Hepatic stellate cell (primary cell): ENCODE measurements around the gene STAT6.
A peak's percentile ranks its signal among the peaks of the same experiment; 100 is the strongest.
"Not testable (repeated sequence)": the region's sequence is repeated elsewhere in the genome, so short reads cannot be mapped to it uniquely, and the experiment has no call there.

Source experiments
- DNase-seq: peaks from one replicate; pipeline ENCODE4 v3.0.0; 2011; ENCODE audit warnings: low spot score

The STAT6 gene

DNA sequence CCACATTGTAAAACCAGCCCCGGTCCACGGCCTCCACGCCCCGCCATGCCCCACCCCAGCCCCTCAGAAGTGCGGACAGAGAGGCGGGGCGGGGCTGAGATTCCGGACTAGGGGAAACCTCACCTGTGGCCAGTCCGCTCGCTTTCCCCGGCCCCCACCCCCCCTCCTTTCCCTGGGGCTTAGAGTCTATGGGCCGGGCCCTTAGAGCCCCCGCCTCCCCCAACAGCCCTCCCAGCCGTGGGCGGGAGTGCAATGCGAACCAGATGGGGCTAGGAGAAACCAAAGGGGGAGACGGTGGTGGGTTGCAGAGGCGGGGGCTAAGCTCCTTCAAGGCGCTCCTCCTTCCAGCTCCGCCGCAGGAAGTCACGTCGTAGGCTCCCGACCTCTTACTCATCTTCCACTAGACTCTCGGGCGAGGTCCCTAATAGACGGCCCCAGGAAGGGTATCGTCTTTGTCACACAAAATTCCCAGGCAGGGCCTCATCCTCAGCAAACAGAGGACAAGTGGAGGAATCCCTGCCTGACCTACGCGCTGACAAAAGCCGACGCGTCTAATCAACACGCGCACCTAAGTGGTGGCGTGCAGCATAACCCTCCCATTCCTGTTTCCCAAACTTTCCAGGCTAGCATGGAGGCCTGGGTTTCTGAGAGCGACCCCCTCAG lies 23.3 kb downstream of the STAT6 start:
- DNase-seq, result peak; percentile 81

DNA sequence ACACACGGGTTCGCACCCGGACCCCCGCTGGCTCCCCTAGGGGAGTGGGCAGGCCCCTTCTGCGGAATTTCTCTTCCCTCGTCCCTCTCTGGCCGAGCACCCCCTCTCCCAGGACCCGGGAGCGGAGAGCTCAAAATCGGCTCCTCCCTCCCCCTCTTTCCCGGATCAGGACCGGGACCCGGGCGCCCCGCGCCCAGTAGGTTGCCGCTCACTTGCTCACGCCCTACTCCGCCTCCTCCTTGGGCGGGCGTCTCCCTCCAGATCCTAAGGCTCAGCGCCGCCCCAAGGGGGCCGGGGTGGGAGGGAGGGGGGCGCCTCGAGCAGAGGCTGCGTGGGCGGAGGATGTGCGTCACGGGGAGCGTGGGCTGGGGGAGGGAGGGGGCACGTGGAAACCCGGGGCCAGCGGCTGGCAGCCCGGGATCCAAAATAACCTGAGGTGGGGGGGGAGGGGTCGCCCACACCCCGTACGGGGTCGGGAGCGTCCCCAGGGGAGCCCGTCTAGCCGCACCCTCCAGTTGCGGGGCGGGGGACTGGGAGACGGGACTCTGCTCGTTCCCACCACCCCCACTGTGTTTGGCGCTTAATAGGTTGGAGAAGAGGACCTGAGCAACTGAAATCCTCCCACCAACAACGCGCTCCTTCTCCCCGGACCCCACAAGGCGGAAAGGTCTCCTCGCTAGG lies 24.0 kb downstream of the STAT6 start:
- peak; percentile 84 for DNase-seq

DNA sequence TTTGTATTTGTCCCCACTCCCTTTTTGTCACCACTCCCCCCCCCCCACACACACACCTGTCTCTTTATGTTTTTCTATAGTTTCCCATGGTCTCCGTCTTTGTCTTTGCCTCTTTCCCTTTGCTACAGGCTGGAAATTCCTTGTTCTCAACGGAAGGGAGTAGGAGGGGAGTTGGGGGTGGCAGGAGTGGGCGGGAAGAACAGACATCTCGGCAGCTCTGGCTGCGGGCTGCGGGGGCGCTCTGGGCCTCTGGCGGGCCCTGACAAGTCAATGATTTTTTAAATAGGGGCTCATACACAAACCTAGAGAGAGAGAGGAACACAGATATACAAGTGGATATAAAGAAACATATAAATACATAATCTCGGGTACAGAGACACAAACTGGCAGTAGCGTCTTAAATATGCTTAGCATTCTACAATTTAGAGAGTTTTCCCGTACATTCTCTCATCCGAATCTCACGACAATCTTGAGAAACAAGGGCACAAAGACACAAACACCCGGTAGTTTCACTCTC lies 24.6 kb downstream of the STAT6 start:
- peak; percentile 78 for DNase-seq

DNA sequence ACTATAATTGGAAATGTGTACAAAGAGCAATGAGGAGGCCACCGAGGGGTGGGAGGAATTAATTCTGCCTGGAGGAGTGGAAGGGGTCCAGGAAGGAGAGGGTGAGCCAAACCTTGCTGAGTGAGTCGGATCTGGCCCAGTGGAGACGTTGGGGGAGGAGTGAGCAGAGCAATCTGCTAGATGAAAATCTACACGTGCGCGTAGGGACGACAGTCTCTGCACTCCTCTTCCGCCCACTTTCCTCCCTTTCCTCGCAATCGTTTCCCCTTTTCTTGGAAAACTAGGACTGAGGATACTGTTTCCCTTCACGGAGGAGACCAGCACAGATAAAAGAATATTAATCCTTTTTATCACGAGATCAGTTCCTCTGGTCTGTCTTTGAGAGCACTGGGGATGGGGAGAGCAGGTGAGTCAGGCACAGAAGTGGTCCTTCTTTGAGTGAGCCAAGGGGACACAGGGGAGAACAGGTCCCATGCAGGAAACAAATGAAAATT lies 25.1 kb downstream of the STAT6 start:
- peak; percentile 19 for DNase-seq

DNA sequence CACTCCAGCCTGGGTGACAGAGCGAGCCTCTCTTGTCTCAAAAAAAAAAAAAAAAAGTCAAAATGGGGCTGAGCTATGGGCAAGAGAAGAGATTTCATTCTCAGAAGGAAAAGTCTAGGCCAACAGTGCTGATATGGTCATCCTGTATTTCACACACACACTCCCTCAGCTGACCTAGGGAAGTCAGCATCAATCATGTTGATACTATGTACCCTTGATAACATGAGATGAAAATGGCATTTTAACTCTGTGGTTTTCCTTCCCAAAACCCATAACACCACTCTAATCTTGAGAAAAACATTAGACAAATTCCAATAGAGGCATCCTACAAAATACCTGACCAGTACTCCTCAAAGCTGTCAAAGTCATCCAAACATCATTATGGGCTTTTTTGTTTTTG lies 30.3 kb downstream of the STAT6 start:
- no peak for DNase-seq

DNA sequence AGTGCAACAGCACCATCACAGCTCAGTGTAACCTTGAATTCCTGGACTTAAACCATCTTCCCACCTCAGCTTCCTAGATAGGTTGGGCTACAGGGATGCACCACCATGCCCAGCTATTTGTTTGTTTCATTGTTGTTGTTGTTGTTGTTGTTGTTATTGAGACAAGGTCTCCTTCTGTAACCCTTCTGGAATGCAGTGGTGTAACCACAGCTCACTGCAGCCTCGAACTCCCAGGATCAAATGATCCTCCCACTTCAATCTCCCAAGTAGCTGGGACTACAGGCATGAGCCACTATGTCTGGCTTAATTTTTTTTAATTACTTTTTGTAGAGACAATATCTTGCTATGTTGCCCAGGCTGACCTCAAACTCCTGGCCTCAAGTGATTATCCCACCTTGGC lies 31.3 kb downstream of the STAT6 start:
- no peak for DNase-seq

DNA sequence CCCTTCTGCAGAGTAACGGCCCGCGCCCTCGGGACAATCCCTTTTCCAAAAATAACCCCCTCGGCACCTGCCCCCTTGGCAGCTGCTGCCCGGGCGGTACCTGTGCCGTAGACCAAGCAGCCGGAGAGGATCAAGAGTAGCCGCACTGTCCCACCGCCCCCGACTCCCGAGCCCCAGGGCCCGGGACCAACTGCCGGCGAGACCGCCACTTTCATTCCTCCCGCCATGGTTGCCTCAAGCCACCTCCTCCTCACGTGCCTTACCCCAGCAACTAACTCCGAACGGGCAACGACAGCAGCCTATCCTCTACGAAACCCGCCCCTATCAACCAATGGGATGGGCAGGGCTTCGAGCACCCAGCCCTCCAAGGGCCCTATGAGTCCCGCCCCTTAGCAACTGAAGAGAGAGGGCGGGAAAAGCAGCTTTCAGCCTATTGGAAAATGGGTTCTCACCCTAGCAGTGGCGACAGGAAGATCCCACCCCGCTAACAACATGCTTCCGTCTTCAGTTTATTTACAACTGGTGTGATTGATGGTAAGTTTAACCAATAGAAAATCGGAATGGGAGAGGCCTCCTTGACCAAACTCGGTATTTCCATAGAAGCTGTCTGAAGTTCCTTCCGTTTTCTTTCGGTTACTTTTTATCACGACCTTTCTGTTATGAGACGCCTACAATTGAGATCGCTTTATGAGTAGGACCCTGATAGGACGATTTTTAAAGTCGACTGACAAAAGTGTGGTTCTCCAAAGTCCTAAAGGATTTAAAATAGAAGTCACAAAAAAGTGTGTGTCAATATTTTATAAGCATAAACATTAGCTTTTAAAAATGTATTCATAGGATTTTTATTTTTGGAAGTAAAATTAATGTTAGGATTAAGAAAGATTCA lies 32.4 kb downstream of the STAT6 start, which contains the start of gene NEMP1:
TSS of gene NEMP1 (minus strand) at position 273 of the 886 bp plus-strand sequence. CDS start at position 227, 46 bp downstream.
- peak; percentile 99 for DNase-seq

DNA sequence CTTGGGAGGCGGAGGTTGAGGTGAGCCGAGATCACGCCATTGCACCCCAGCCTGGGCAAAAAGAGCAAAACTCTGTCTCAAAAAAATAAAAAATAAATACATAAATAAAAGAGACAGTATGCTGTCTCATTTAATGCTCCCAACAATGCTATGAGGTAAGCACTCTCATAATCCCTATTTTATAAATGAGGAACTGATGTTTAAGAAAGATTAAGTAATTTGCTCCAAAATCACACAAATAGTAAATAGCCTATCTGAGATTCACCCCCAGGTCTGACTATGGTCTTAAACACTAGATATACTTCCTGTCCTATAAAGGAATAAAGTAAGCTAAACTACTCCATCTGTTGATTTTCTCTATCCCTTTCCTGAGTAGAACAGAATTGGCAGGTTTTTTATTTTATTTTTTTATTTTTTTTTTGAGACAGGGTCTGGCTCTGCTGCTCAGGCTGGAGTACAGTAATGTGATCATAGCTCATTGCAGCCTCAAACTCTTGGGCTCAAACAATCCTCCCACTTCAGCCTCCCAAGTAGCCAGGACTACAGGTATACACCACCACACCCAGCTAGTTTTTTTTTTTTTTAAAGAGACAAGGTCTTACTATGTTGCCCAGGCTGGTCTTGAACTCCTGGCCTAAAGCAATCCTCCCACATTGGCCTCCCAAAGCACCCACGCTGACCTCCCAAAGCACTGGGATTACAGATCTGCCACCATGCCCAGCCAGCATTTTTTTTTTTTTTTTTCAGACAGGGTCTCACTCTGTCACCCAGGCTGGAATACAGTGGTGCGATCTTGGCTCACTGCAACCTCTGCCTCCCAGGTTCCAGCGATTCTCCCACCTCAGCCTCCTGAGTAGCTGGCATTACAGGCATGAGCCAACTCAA lies 37.4 kb downstream of the STAT6 start:
- DNase-seq, result not testable (repeated sequence)

DNA sequence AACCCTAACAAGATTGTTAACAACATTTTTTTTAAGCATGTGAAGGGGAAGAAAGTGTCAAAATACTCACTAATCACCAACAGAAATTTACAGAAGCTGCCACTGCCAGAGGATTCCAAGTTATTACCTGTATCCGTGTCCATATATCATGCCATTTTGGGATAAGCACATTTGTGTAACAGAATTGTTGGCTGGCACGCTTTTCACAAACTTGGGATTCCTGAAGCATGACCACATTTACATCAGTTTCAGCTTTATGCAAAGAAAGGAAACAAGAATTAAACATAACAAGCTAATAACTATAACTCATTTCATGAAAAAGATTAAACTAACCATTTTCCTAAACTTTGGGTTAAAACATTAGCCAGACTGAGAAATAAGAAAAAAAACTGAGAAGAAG lies 38.5 kb downstream of the STAT6 start:
- DNase-seq, result no peak

DNA sequence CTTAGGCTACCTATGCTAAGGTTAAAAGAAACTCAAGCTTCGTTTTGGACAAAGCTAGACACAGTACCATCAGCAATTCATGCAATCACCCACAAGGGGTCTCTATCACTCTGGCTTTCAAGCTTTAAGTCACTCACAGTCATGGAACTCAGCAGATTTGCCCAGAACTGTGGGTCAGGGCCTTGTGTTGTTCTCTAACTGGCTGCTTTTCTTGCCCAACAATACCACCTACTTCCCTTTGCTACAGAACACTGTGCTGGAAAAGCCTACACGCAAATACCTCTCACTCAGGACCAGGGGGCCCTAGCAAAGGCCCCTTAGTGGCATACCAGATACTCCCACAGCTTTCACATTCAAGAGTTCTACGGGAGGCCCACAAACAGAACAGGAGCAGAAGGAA lies 41.6 kb downstream of the STAT6 start:
- DNase-seq, result peak; percentile 54

DNA sequence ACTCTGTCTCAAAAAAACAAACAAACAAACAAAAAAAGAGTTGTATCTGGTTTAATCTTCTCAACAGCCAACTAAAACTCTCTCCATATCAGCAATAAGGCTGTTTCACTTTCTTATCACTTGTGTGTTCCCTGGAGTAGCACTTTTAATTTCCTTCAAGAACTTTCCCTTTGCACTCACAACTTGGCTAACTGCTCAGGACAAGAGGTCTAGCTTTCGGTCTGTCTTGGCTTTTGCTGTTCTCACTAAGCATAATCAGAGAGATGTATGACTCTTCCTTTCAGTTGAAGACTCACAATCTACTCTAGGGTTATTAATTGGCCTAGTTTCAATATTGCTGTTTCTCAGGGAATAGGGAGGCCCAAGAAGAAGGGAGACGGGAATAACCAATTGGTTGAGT lies 44.9 kb downstream of the STAT6 start:
- no peak for DNase-seq

DNA sequence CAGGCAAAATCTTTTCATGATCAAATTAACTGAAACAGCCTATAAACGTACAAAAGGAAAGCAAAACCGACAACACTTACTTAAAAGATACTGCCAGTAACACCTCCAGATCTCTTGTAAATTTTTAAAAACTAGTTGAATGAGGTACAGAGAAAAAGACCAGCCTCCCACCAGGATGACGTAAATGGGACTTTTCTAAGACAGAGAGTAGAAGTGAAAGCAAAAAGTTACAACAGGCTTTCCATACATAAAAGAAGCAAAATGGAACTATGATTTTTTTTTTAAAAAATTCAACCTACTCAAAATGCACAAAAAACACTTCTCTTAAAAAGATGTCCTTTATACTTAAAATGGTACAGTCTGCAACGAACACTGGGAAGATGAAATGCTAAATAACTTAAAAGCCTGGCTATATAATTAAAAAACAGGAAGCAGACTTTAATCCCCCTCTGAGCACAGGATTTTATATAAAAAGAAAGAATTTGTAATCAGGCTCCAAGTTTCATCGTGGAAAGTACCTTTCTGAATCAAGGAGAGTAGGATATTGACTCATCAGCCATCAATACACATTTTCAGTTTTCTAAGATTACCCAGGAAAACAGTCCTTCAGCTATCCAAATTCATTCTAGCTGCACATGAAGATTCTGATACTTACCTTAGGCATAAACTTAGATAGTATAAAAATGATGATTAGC lies 47.0 kb downstream of the STAT6 start:
- no peak for DNase-seq

DNA sequence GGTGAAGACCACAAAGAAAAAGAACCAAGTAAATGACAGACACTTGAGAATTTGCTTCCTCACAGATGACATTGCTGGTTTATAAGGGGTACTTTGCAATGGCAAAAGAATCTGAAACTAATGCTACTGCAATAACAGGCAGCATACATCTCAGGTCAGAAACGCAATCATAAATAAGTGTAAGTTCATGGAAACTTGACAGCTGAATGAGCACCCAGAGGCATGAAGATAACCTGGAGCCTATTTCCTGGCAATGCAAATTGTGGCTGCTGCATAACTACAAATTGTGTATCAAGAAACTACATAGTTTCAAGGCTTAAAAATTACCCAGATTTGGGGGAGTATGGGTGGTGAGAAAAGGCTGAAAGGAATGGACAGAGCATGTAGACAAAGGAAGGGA lies 52.7 kb downstream of the STAT6 start:
- no peak for DNase-seq

DNA sequence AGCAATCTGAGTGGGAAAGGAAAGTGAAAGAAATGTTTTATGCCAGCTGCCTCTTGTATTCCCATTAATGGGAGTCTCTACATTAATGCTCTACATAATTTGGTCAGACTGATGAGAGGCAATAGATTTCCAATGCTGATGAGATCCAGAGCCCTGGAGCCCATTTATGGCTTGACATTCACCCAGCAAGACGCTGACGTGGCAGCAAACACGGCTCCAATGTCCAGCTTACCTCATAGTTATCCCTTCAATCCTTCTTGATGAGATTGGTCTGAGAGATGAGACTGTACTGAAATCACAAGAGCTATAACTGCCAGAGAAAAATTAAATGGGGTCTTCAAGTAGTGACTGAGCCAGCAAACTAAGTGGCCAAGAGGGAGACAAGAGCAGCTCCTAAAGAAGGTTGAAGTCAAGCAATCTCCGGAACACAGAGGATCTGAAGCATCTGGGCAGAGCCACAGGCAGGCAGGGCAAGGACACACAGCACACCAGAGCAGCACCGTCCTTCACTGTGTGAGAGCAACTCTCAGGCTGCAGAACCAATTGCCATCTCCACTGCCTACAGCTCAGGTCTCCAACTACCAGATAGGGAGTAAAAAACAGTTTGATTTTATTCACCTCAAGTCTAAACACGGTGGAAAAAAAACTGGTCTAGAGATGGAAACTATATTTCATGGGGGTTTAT lies 54.0 kb downstream of the STAT6 start:
- no peak for DNase-seq

DNA sequence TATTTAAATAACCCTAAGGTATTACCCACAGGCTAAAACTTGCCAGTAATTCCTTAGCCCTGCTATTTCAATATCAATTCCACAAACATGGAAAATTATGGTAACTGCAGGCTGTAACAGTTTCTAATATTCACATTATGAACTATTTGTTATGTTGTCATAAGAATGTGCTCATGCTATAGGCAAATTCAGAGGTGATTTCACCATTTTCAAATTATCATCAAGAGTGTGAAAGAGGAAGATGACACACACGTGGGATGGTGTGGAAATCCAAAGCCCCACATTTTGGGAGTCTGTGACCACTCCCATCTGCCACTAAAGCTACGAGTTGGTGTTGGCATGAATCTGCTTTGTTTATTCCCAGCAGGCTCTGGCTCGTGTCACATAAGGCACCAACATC lies 55.3 kb downstream of the STAT6 start:
- DNase-seq, result no peak

DNA sequence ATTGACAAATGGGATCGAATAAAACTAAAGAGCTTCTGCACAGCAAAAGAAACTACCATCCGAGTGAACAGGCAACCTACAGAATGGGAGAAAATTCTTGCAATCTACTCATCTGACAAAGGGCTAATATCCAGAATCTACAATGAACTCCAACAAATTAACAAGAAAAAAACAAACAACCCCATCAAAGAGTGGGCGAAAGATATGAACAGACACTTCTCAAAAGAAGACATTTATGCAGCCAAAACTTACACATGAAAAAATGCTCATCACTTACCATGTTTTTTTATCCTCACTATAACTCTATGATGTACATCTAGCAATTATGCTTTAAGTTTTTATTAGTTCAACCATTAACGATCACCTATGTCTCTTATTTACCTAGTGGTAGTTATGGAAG lies 57.3 kb downstream of the STAT6 start:
- DNase-seq, result not testable (repeated sequence)

DNA sequence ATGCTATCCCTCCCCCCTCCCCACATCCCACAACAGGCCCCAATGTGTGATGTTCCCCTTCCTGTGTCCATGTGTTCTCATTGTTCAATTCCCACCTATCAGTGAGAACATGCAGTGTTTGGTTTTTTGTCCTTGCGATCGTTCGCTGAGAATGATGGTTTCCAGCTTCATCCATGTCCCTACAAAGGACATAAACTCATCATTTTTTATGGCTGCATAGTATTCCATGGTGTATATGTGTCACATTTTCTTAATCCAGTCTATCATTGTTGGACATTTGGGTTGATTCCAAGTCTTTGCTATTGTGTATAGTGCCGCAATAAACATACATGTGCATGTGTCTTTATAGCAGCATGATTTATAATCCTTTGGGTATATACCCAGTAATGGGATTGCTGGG lies 58.0 kb downstream of the STAT6 start:
- not testable (repeated sequence) for DNase-seq

DNA sequence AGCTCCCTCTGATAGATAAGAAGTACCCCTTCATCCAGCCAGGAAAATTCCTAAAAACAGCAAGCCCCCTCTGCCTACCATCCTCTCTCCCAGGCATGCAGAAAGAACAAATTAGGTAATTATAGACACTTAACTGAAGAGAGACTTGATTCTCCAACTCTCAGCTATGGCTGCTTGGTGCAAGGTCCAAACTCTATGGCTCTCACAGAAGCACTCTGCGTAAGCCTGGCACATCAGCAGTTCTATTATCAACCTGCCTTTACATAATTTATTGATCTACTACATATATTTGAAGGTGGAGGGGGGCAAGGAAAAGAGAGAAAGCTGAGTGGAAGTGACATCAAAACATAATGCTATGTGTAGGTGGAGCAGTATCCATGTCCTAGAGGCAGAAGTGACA lies 60.2 kb downstream of the STAT6 start:
- DNase-seq, result no peak

DNA sequence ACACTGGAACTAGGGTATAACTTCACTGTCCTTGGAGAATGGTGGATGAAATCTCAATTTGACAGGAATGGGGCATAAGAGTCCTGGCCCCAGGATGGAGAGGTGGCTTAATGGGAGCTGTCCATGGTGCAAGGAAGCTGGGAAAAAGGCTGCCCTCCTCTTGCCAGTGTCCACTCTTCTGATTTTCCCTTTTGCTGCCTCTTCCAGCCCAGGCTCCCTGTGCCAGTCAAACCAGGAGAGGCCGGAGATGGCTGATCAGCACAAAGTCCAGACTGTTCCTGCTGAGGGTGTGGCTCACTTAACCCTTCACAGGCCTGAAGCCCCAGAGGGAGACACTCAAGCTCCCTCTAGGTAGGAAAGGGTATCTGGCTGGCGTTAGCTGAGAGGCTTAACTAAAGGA lies 61.3 kb downstream of the STAT6 start, which contains the start of gene MYO1A:
TSS of gene MYO1A (minus strand) at position 240 of the 400 bp plus-strand sequence. CDS start 1,806 bp downstream, outside the sequence.
- DNase-seq, result no peak

DNA sequence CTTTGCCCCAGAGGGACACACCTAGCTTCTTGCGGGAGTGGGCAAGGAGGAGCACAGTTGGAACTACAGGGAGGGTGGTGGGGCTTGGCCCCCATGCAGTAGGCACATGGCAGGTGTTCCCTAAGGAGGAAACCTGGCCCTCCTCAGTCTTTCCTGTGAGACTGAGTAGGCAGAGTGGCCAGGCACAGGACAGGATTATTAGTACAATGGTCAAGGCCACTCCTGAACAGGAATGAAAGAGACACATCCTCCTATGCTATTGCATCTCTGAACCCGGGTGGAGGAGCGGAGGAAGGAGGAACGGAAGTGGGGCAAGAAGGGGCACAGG lies 62.1 kb downstream of the STAT6 start:
- DNase-seq, result no peak
